DND-41 (cell line): ENCODE measurements around the gene MRO.

ENCODE experiments used
- CTCF ChIP-seq: IDR thresholded peaks from 2 replicates; pipeline ENCODE4 v1.5.1; 2012; ENCODE audit warnings: borderline replicate concordance, low read length, moderate library complexity, mild to moderate bottlenecking; ENCODE audit not compliant: poor library complexity, severe bottlenecking; ENCODE audit errors: extremely low read depth
- EZH2 ChIP-seq: IDR thresholded peaks from 3 replicates; pipeline ENCODE4 v1.6.1; 2012; ENCODE audit warnings: borderline replicate concordance, low read depth, mild to moderate bottlenecking, moderate library complexity, low read length, inconsistent platforms; ENCODE audit not compliant: severe bottlenecking

GRCh38 chr18:50775207-50775606, 44.6 kb downstream of the MRO start:
- TF ChIP-seq CTCF (no peak), EZH2 (no peak)
